Measurements from ENCODE around the gene IKBKG.
"Not testable (repeated sequence)": the region's sequence is repeated elsewhere in the genome, so short reads cannot be mapped to it uniquely, and the experiment has no call there.

IKBKG gene

GRCh38 chrX:154560326-154560725 is 12.9 kb downstream of the IKBKG start:
- not testable (repeated sequence) for DNase-seq

GRCh38 chrX:154562295-154562694 is 14.9 kb downstream of the IKBKG start:
- DNase-seq = not testable (repeated sequence)

GRCh38 chrX:154570361-154570760 is 22.9 kb downstream of the IKBKG start:
- not testable (repeated sequence) for DNase-seq

DNA sequence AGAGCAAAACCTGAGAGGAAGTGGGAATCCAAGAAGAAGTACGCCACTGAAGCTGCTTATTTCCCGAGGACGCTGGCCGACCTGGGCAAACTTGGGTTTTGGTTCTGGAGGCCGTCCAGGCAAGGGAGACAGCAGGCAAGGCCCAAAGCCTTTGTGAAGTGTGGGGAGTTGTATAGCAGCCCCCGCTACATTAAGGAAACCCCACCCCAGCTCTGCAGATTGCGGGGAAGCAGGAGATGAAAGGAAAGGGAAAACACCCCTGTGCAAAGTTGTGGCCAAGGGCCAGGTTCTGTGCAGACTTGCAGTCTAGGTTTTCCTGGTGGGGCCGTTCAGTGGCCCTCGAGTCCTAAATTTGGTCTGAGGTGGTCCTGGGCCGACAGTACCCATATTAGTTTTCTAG is 25.6 kb downstream of the IKBKG start:
- DNase-seq = not testable (repeated sequence)

GRCh38 chrX:154575076-154575475 is 27.7 kb downstream of the IKBKG start:
- not testable (repeated sequence) for DNase-seq

- DNase-seq = not testable (repeated sequence)
Measured at GRCh38 chrX:154582994-154583393, 35.6 kb downstream of the IKBKG start.

GRCh38 chrX:154584585-154585183 is 37.3 kb downstream of the IKBKG start, which contains the start of gene CTAG1A:
CTAG1A (plus strand) TSS chrX:154585133; CDS start chrX:154585207, 74 bp downstream.
- DNase-seq = not testable (repeated sequence)

DNA sequence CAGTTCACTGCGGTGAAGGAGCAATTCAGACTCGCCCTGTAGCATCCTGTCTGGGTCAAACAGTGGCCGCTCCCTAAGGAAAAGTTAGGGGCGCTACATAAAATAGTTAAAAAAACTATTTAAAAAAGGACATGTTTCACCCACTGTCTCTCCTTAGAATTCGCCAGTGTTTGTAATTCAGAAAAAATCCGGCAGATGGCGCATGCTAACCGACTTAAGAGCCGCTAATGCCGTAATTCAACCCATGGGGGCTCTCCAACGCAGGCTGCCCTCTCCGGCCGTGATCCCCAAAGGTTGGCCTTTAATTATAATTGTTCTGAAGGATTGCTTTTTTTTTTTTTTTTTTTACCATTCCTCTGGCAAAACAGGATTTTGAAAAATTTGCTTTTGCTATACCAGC is 43.0 kb downstream of the IKBKG start:
- not testable (repeated sequence) for DNase-seq

DNA sequence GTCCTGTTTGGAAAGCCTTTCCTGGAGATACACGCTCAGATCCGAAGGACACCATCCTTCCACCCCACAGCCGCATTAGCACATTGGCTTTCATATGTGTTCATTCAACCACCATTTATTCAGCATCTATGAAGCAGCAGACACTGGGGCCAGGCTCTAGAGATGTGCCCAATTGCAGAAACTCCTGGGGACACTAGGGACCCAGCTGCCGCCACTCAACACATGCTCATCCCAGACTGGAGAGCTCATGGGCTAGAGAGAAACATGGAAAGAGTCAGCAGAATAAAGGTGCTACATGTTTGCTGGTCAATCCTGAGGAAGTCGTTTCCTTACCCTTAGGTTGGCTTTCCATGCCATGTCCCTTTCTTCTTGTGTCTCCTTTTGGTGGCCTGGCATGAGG is 45.1 kb downstream of the IKBKG start:
- DNase-seq = no peak

DNA sequence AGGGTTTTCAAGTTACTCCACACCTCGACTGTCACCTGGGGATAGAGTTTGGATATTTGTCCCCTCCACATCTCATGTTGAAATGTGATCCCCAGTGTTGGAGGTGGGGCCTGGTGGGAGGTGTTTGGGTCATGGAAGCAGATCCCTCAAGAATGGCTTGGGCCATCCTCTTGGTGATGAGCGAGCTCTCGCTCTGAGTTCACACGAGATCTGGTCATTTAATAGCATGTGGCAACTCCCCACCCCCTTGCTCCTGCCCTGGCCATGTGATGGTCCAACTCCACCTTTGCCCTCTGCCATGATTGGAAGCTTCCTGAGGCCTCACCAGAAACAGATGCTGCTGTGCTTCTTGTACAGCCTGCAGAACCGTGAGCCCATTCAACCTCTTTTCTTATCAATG is 45.8 kb downstream of the IKBKG start:
- DNase-seq = no peak

GRCh38 chrX:154594491-154594890 is 47.1 kb downstream of the IKBKG start:
- no peak for DNase-seq

- no peak for DNase-seq
Measured at GRCh38 chrX:154595559-154596249, 48.3 kb downstream of the IKBKG start.

DNA sequence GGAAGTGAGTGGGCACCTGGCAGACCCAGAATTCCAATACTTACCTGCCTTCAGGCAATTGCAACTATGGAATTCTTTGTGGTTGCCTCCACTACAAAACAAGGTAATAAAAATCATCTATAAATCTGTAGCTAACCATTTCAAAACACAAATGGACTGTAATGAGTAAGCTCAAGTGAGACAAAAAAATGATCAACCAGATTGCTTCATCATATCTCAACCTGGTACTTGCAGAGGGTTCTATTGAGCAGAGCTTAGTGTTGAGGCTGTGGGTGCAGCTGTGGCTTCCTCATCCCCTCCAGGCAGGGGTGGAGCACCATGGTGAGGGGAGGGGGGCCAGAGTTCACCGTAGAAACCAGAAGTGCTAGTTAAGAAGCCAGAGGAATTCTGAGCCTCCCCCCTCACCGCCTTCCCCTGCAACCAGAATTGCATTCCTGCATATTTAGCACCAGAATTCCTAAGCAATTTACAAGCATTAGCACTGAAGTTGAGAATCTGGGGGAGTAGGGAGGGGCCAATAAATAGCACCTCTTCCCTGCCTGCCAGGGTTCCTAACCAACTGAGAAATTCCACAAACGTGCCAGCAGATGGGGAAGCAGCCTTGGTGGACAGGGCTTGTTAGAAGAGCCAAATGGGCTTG is 49.0 kb downstream of the IKBKG start:
- DNase-seq = no peak

DNA sequence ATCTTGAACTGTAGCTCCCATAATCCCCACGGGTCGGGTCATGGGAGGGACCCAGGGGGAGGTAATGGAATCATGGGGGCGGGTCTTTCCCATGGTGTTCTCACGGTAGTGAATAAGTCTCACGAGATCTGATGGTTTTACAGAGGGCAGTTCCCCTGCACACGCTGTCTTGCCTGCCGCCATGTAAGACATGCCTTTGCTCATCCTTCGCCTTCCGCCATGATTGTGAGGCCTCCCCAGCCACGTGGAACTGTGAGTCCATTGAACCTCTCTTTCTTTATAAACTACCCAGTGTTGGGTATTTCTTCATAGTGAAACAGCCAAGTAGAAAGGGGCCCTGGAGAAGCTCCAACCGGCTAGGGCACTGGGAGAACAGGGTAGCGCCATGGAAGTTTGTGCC is 49.8 kb downstream of the IKBKG start:
- no peak for DNase-seq

DNA sequence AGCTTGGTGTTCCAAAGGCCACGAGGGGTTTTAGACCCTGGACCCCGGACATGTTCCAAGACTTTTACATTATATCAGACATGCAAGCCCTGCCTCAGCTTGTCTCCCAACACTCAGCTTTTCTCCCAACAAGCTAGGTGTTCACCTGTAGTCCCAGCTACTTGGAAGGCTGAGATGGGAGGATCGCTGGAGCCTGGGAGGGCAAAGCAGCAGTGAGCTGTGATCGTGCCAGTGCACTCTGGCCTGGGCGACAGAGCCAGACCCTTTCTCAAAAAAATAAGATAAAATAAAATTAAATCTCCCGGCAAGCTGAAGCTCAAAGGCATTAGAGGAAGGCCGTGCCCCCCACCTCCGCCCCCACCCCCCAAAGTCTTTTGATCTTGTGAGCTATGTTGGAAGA is 51.2 kb downstream of the IKBKG start:
- DNase-seq = no peak

- no peak for DNase-seq
Measured at GRCh38 chrX:154599531-154599930, 52.1 kb downstream of the IKBKG start.

- no peak for DNase-seq
Measured at GRCh38 chrX:154600759-154601374, 53.4 kb downstream of the IKBKG start.

- DNase-seq = no peak
Measured at GRCh38 chrX:154602226-154602625, 54.8 kb downstream of the IKBKG start.

GRCh38 chrX:154602766-154603437 is 55.5 kb downstream of the IKBKG start:
- no peak for DNase-seq

DNA sequence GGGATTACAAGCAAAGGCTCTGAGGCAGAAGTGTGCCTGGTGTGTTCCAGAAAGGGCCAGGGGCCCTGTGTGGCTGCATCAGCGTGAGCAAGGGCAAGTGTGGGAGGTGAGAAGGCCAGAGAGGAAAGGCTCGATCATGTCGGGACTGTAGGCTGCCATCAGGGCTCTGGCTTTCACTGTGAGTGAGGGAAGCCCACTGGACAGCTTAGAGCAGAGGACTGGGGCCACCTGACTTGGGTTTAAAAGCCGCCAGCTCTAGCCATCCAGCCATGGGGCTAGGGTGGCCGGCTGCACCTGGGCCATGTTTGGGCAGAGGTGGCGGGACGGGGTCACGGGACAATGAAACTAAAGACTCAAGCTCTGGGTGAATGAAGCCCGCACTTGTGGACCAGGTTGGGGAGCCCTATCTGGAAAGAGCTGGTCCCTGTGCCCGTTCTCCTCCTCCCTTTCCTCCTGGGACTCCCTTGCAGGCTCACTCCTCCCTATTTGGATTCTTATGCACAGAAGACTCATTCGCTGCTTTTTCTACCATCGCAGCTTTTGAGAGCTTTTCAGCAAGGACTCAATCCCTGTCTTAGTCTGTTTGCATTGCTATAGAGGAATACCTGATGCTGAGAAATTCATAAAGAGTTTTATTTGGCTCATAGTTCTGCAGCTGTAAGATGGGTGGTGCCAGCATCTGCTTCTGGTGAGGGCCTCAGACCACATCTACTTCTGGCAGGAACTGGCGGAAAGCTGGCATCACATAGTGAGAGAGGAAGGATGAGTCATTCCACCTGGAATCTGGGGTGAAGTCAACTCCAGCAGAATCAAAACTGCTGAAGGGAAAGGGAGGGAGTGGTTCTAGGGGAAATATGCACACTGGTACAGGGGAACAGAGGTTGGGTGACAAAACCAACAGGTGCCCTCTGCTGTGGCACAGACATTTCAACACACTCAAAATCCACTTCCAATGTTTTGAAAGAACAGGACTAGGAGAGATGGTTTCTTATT is 56.3 kb downstream of the IKBKG start:
- no peak for DNase-seq

DNA sequence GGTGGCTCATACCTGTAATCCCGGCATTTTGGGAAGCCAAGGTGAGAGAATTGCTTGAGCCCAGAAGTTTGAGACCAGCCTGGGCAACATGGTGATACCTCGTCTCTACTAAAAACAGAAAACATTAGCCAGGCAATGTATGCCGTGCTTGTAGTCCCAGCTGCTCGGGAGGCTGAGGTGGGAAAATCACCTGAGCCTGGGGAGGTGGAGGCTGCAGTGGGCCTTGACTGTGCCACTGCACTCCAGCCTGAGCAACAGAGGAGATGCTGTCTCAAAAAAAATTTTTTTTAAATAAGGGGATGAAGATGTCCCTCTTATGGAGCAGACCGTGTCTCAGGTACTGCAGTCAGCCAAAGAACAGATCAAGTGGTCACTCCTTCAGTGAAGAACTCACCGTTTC is 58.1 kb downstream of the IKBKG start:
- DNase-seq = no peak

DNA sequence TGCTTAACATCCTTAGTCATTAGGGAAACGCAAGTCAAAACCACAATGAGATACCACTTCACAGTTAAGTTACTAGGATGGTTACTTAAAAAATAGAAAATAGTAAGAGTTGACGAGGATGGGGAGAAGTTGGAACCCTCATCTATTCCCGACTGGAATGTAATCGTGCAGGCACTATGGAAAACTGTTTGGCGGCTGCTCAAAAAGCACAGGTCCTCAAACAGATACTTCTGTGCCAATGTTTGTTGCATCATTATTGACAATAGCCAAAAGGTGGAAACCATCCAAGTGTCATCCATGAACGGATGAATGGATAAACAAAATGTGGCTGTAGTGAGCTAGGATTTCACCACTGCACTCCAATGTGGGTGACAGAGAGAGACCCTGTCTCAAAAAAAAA is 60.0 kb downstream of the IKBKG start:
- no peak for DNase-seq
